HG03196 (cell line): ENCODE measurements around the gene RER1.
"Not testable (repeated sequence)": the region's sequence is repeated elsewhere in the genome, so short reads cannot be mapped to it uniquely, and the experiment has no call there.

ENCODE experiments used
- ATAC-seq: cut with Tn5 transposase; IDR thresholded peaks from one replicate; pipeline ENCODE4 v1.9.1; 2021; ENCODE audit not compliant: unreplicated experiment

RER1 gene

GRCh38 chr1:2422523-2422922 lies 30.9 kb downstream of the RER1 start:
- no peak for ATAC-seq

GRCh38 chr1:2425892-2426291 lies 34.3 kb downstream of the RER1 start:
- ATAC-seq = no peak

- no peak for ATAC-seq
Measured at GRCh38 chr1:2426540-2426939, 34.9 kb downstream of the RER1 start.

DNA sequence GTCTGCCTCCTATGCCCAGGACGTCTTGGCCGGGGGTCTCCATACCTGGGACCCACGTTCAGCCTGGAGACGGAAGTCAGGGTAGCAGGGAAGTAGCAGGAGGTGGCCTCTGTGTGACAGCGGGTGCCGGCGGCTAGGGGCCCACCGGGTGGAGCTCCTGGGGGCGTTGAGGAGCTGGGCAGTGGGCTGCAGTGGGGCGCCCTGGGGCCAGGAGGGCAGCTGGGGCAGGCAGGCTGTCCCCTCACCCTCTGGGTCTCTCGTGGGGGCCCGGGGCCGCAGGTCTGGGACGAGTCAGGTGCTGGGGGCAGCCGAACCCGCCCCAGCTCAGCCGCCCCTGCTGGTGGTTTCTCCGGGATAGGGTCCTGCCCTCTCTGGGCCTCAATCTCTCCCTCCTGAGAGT lies 35.4 kb downstream of the RER1 start:
- no peak for ATAC-seq

DNA sequence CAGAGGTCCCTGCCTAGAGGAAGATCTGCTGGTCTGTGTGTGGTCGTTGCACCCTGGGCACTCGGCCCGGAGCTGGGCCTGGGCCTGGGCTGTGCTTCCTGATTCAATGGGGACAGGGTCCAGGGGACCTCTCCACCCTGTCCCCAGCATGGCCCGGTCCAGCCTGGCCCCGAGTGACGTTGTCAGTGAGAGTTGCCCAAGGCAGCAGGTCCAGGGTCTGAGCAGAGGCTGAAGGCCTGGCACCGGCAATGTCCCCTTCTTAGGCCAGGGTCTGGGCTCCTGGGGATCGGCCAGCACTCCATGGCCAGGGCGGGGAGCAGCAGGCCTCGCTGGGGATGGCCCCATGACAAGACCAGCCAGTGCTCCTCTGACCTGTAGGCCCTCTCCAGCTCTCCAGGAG lies 36.3 kb downstream of the RER1 start:
- no peak for ATAC-seq

DNA sequence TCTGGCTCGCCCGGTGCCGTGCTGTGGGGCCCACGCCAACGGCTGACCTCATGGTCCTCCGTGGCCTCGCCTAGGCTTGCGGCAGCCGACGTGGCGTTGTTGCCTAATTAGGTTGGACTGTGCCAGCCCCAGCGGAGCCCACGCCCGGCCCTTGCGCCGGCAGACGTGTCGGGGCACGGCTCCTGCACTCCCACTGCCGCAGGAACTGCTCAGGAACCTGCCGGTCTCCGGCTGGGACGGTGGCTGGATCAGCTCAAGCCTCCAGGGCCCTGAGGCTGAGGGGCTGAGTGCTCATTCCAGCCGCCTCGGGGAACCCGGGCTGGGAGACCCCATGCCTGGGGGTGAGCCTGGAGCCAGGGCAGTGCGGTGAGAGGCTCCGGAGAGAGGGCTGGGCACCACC lies 36.8 kb downstream of the RER1 start:
- ATAC-seq = no peak

- no peak for ATAC-seq
Measured at GRCh38 chr1:2429780-2430591, 38.3 kb downstream of the RER1 start.

- ATAC-seq = no peak
Measured at GRCh38 chr1:2430592-2430973, 38.9 kb downstream of the RER1 start.

DNA sequence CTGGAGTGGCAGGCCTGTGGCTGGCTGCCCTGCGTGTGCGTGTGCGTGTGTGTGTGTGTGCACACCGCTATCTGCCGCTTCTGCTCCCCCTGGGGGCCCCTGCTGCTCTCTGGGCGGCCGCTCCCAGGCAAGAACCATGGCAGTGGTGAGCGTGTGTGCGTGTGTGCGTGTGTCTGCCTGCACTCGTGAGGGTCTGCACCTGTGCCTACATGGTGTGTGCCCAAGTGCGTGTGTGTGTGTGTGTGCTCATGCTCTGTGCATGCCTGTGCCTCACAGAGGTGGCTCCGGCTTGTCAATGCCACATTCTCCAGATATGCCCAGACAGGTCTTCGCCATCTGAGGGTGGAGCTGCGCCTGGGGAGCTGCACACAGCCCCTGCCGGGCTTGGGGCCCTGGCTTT lies 39.5 kb downstream of the RER1 start:
- no peak for ATAC-seq

DNA sequence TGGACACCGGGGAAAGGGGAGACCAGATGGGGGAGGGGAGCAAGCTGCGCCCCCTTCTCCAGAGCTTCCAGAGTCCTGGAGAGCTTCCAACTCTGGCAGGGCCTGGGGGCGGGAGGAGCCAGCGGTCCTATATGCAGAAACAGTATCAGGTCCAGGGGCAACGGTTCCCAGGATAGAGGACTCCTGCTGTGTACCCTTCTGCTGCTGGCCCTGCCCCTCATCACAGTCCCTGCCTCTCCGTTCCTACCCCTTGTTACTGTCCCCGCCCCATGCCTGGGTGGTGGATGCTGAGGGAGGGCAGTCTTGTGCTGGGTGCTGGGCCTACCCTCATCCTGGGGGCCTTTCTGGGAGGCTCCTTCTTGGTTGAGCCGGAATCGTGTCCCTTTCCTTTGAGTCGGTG lies 39.9 kb downstream of the RER1 start:
- ATAC-seq = no peak

DNA sequence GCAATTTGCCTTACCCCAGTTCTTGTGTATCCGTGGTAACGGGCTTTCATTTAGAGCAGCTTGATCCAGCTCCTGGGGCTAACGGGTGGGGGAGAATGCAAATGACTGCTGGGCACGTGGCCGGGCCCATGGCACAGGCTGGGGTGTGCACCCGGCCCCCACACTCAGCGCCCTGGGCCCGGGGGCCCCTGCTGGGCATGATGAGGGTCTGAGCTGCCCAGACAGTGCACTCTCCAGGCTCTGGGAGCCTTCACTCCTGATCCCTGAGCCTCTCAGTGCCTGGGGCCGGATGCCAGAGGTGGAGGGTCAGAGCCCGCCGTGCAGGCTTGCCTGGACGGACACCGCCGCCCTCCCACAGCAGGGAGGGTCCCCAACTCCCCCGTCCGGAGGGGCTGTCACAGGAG lies 40.8 kb downstream of the RER1 start:
- no peak for ATAC-seq

DNA sequence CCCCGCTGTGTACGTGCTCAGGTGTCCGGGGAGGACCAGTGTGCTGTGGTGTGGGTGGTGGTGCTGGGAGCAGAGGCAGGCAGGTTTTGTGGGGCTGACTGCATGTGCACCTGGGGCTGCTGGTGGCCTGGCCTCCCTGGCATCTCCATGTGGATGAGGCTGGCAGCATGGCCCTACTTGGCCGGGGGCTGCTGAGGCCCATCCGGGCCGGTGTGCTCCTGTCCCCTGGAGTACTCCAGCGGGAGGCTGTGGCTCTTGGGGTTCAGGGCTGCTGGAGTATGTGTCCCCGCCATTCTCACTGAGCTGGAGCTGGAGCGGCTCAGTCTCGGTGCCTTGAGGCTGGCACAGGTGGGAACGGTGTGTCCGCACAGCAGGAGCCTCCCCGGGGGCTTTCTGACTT lies 41.6 kb downstream of the RER1 start:
- no peak for ATAC-seq

- ATAC-seq = no peak
Measured at GRCh38 chr1:2433936-2434655, 42.5 kb downstream of the RER1 start.

DNA sequence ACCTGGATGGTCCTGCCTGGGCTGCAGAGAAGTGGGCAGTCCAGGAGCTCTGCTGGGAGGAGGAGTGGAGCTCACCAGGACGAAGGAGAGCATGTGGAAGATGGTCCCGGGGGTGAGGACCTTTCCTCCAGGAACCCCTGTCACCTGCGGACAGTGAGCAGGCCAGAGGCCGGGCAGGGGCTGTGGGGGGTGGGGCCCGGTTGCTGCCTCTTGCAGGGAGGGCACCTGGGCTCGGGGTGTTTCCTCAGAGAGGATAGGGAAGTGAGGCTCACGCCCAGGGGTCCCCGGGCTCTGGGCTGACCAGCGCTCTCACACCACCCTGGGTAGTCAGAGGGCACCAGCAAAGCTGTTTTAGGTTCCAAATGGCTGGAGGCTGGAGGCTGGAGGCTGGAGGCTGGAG lies 43.5 kb downstream of the RER1 start:
- ATAC-seq = no peak

GRCh38 chr1:2435746-2436355 lies 44.2 kb downstream of the RER1 start:
- no peak for ATAC-seq

- no peak for ATAC-seq
Measured at GRCh38 chr1:2436876-2437275, 45.2 kb downstream of the RER1 start.

DNA sequence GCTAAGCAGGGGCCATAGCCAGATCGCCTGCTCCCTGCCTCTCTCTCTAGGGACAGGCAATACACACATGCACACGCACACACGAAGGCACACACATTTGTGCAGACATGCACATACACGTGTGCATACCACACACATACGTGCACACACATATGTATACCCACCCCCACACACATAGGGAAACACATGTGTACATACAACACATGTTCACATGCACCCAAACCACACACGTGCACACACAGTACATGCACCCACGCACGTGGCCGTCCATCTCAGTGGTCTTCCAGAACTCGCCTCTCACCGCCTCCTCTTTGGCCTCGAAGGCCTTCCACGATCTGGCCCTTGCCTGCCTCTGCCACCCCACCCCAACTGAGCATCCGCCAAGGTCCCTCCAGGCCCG lies 46.0 kb downstream of the RER1 start:
- ATAC-seq = no peak

- ATAC-seq = no peak
Measured at GRCh38 chr1:2438038-2438437, 46.4 kb downstream of the RER1 start.

GRCh38 chr1:2438641-2439040 lies 47.0 kb downstream of the RER1 start:
- ATAC-seq = no peak

- ATAC-seq = no peak
Measured at GRCh38 chr1:2439369-2439768, 47.7 kb downstream of the RER1 start.

GRCh38 chr1:2440346-2440745 lies 48.7 kb downstream of the RER1 start:
- not testable (repeated sequence) for ATAC-seq

- ATAC-seq = no peak
Measured at GRCh38 chr1:2441746-2442145, 50.1 kb downstream of the RER1 start.
